RCC 7860 (cell line): ENCODE data around the gene SMC4.
"Not testable (repeated sequence)": the region's sequence is repeated elsewhere in the genome, so short reads cannot be mapped to it uniquely, and the experiment has no call there.

Experiments used
- DNase-seq: peaks from one replicate; pipeline ENCODE4 v3.0.0-alpha.2; 2015; ENCODE audit warnings: low spot score
- FAIRE-seq: peaks from 2 replicates; lab custom pipeline; 2012; peaks lifted over from hg19 to GRCh38; lab: Jason Lieb, UNC

The SMC4 gene

GRCh38 chr3:160399125-160400029, at the start of gene SMC4, which contains the start of gene IFT80:
Gene SMC4 (plus strand): TSS chr3:160399650. CDS start chr3:160400827, 1,177 bp downstream.
Gene IFT80 (minus strand): TSS chr3:160399225. CDS start chr3:160384600, 14,625 bp downstream.
- DNase-seq (peak; percentile 94), FAIRE-seq (peak; percentile 82)

- no peak for DNase-seq
- FAIRE-seq, result no peak
Observed at GRCh38 chr3:160355826-160356225, 43.6 kb upstream of the SMC4 start.

- not testable (repeated sequence) for DNase-seq, FAIRE-seq
Observed at GRCh38 chr3:160362896-160363295, 36.6 kb upstream of the SMC4 start.

- FAIRE-seq (no peak), DNase-seq (no peak)
Observed at GRCh38 chr3:160365869-160366522, 33.5 kb upstream of the SMC4 start.

- FAIRE-seq, result no peak
- DNase-seq, result no peak
Observed at GRCh38 chr3:160368804-160369203, 30.6 kb upstream of the SMC4 start.

- DNase-seq (no peak), FAIRE-seq (no peak)
Observed at GRCh38 chr3:160369784-160370183, 29.7 kb upstream of the SMC4 start.

- no peak for FAIRE-seq
- DNase-seq, result no peak
Observed at GRCh38 chr3:160370987-160371857, 28.2 kb upstream of the SMC4 start.

GRCh38 chr3:160372780-160373179, 26.7 kb upstream of the SMC4 start:
- no peak for DNase-seq

GRCh38 chr3:160373655-160374054, 25.8 kb upstream of the SMC4 start:
- FAIRE-seq (no peak), DNase-seq (no peak)

More at GRCh38 chr3:160372780-160373179, 26.7 kb upstream of the SMC4 start:
- no peak for FAIRE-seq

GRCh38 chr3:160374472-160374871, 25.0 kb upstream of the SMC4 start:
- FAIRE-seq, result peak; percentile 94

GRCh38 chr3:160374925-160375324, 24.5 kb upstream of the SMC4 start:
- DNase-seq, result no peak
- no peak for FAIRE-seq

More at GRCh38 chr3:160374472-160374871, 25.0 kb upstream of the SMC4 start:
- DNase-seq, result peak; percentile 60

GRCh38 chr3:160376681-160377080, 22.8 kb upstream of the SMC4 start:
- DNase-seq (no peak), FAIRE-seq (no peak)

- no peak for FAIRE-seq
- DNase-seq, result no peak
Observed at GRCh38 chr3:160378331-160379109, 20.9 kb upstream of the SMC4 start.

GRCh38 chr3:160379628-160380214, 19.7 kb upstream of the SMC4 start:
- no peak for DNase-seq
- FAIRE-seq, result no peak

GRCh38 chr3:160381470-160381869, 18.0 kb upstream of the SMC4 start:
- DNase-seq (no peak), FAIRE-seq (peak; percentile 54)

GRCh38 chr3:160384639-160385318, 14.7 kb upstream of the SMC4 start:
- FAIRE-seq, result no peak
- DNase-seq, result no peak

- no peak for DNase-seq
- FAIRE-seq, result no peak
Observed at GRCh38 chr3:160390565-160391138, 8.8 kb upstream of the SMC4 start.

- FAIRE-seq, result no peak
- no peak for DNase-seq
Observed at GRCh38 chr3:160392798-160393197, 6.7 kb upstream of the SMC4 start.
